Measurements from ENCODE around the gene HOXA7. TPM values are rescaled to one million over a fixed set of nuclear protein-coding genes. Genes with fewer than 3 reads are reported as not detected.

The HOXA7 gene
- total and polyA plus RNA-seq, 2 experiments from 2014 or later = 0.24 TPM; not detected in 1

DNA sequence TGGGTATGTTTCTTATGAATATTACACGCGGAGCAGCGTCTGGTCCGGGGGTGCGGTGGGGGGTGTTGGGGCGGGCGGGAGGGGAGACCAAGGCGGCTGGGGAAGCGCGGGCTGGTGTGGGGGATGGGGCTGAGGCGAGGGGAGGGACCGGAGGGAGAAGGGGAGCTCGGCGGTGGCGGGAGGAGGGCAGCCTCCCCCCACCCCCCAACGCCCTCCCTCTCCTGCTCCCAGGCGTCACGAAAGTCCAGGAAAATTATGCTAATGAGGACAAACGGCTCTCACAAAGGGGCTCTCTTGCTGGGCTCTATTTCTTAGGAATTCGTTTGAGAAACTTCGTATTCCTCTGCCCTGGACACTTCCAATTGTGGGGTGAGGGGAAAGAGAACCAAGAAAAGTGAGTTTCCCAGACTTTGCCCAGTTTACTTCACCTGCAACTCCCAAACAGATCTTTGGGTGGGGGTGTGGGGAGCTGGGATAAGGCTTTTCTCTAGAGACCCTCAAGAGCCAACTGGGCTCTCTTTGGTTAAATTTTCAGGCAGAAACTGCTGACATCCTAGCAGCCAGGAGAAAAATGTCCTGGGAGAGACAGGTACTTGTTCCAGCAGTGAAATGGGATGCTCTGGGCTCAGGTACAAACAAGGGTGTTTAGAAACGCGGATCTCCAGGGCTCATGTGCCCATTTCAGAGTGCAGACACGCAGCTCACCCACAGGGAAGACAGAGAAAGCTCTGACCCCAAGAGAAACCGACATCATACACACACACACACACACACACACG lies 42.3 kb downstream of the HOXA7 start:
- Mint-ChIP-seq H3K9me3 (peaks cover 12% of the 10 kb centered on the region; the same call in 2 of the 3 replicates), H3K4me1 (peaks cover 13% of the 10 kb centered on the region), H3K36me3 (ENCODE audit: low read depth) (no peaks in the 10 kb centered on the region), H3K27me3 (ENCODE audit: insufficient read depth, low read depth, poor library complexity) (peaks cover 95% of the 10 kb centered on the region), H3K27ac (no peak overlapping the region), H3K4me3 (peak overlapping the region; percentile 37; the same call in 1 of the 3 replicates)
- Histone ChIP-seq H3K9me2 (ENCODE audit: insufficient read depth) (no peaks in the 10 kb centered on the region), H4K20me1 (replicated peaks; ENCODE audit: insufficient read depth) (peaks cover 66% of the 10 kb centered on the region), H3K36me3 (ENCODE audit: insufficient read depth) (no peaks in the 10 kb centered on the region), H3K27ac (ENCODE audit: low read depth) (no peak overlapping the region), H3K4me3 (peak overlapping the region; percentile 34; the same call in 1 of the 2 replicates), H3K27me3 (ENCODE audit: insufficient read depth) (peaks cover 97% of the 10 kb centered on the region), H3F3A (replicated peaks; ENCODE audit: low read depth) (peaks cover 49% of the 10 kb centered on the region), H2AFZ (no peak overlapping the region), H3K4me2 (peak overlapping the region; percentile 48; the same call in 1 of the 2 replicates), H3K4me1 (ENCODE audit: insufficient read depth) (peaks cover 31% of the 10 kb centered on the region), H3K79me2 (replicated peaks; ENCODE audit: insufficient read depth) (no peaks in the 10 kb centered on the region)
- TF ChIP-seq EZH2 (IDR thresholded peaks at IDR 0.05; ENCODE audit: low read depth, unreplicated experiment) = peak; percentile 99
- TF ChIP-seq, protein P1, sequence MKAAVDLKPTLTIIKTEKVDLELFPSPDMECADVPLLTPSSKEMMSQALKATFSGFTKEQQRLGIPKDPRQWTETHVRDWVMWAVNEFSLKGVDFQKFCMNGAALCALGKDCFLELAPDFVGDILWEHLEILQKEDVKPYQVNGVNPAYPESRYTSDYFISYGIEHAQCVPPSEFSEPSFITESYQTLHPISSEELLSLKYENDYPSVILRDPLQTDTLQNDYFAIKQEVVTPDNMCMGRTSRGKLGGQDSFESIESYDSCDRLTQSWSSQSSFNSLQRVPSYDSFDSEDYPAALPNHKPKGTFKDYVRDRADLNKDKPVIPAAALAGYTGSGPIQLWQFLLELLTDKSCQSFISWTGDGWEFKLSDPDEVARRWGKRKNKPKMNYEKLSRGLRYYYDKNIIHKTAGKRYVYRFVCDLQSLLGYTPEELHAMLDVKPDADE (IDR thresholded peaks at IDR 0.05) = no peak
- peak; percentile 91 for TF ChIP-seq EZH2phosphoT487 (IDR thresholded peaks at IDR 0.05; ENCODE audit: unreplicated experiment)
- TF ChIP-seq, protein P2, sequence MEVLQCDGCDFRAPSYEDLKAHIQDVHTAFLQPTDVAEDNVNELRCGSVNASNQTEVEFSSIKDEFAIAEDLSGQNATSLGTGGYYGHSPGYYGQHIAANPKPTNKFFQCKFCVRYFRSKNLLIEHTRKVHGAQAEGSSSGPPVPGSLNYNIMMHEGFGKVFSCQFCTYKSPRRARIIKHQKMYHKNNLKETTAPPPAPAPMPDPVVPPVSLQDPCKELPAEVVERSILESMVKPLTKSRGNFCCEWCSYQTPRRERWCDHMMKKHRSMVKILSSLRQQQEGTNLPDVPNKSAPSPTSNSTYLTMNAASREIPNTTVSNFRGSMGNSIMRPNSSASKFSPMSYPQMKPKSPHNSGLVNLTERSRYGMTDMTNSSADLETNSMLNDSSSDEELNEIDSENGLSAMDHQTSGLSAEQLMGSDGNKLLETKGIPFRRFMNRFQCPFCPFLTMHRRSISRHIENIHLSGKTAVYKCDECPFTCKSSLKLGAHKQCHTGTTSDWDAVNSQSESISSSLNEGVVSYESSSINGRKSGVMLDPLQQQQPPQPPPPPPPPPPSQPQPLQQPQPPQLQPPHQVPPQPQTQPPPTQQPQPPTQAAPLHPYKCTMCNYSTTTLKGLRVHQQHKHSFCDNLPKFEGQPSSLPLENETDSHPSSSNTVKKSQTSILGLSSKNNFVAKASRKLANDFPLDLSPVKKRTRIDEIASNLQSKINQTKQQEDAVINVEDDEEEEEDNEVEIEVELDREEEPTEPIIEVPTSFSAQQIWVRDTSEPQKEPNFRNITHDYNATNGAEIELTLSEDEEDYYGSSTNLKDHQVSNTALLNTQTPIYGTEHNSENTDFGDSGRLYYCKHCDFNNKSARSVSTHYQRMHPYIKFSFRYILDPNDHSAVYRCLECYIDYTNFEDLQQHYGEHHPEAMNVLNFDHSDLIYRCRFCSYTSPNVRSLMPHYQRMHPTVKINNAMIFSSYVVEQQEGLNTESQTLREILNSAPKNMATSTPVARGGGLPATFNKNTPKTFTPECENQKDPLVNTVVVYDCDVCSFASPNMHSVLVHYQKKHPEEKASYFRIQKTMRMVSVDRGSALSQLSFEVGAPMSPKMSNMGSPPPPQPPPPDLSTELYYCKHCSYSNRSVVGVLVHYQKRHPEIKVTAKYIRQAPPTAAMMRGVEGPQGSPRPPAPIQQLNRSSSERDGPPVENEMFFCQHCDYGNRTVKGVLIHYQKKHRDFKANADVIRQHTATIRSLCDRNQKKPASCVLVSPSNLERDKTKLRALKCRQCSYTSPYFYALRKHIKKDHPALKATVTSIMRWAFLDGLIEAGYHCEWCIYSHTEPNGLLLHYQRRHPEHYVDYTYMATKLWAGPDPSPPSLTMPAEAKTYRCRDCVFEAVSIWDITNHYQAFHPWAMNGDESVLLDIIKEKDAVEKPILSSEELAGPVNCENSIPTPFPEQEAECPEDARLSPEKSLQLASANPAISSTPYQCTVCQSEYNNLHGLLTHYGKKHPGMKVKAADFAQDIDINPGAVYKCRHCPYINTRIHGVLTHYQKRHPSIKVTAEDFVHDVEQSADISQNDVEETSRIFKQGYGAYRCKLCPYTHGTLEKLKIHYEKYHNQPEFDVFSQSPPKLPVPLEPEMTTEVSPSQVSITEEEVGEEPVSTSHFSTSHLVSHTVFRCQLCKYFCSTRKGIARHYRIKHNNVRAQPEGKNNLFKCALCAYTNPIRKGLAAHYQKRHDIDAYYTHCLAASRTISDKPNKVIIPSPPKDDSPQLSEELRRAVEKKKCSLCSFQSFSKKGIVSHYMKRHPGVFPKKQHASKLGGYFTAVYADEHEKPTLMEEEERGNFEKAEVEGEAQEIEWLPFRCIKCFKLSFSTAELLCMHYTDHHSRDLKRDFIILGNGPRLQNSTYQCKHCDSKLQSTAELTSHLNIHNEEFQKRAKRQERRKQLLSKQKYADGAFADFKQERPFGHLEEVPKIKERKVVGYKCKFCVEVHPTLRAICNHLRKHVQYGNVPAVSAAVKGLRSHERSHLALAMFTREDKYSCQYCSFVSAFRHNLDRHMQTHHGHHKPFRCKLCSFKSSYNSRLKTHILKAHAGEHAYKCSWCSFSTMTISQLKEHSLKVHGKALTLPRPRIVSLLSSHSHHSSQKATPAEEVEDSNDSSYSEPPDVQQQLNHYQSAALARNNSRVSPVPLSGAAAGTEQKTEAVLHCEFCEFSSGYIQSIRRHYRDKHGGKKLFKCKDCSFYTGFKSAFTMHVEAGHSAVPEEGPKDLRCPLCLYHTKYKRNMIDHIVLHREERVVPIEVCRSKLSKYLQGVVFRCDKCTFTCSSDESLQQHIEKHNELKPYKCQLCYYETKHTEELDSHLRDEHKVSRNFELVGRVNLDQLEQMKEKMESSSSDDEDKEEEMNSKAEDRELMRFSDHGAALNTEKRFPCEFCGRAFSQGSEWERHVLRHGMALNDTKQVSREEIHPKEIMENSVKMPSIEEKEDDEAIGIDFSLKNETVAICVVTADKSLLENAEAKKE (CRISPR knock-in tag; IDR thresholded peaks at IDR 0.05) = no peak
- no peak for TF ChIP-seq JUNB (IDR thresholded peaks at IDR 0.05; ENCODE audit: unreplicated experiment)
- peak; percentile 41 for DNase-seq (ENCODE audit: low spot score)
- no peak; the same call in 2 of the 3 replicates for ATAC-seq

Data from GM23338 (cell line).